ENCODE results near the gene POLK. TPM values are rescaled to one million over a fixed set of nuclear protein-coding genes. Genes with fewer than 3 reads are reported as not detected.

The POLK gene
- total and polyA plus RNA-seq, 11 donors: 5.2 to 28.8 (median 19.9) TPM

- intact Hi-C loops (cut with DNase I): loop anchor here in 8 of 10 donors (2.0 to 10.0 kb wide), 7 partner anchors 55 to 172 kb away; no protein-coding TSS in a partner anchor
- DNase-seq (peak in 1 of 5 donors; percentile 12), ATAC-seq (no peak)
- peaks cover 0 to 10% (median 4%) of the 10 kb centered on the region in 9 donors for H3K36me3 ChIP-seq
- H3K4me1 ChIP-seq: peaks cover 4 to 58% (median 38%) of the 10 kb centered on the region in 12 donors
- no peak for TF ChIP-seq POLR2A (IDR thresholded peaks at IDR 0.05)
- TF ChIP-seq, protein P1, sequence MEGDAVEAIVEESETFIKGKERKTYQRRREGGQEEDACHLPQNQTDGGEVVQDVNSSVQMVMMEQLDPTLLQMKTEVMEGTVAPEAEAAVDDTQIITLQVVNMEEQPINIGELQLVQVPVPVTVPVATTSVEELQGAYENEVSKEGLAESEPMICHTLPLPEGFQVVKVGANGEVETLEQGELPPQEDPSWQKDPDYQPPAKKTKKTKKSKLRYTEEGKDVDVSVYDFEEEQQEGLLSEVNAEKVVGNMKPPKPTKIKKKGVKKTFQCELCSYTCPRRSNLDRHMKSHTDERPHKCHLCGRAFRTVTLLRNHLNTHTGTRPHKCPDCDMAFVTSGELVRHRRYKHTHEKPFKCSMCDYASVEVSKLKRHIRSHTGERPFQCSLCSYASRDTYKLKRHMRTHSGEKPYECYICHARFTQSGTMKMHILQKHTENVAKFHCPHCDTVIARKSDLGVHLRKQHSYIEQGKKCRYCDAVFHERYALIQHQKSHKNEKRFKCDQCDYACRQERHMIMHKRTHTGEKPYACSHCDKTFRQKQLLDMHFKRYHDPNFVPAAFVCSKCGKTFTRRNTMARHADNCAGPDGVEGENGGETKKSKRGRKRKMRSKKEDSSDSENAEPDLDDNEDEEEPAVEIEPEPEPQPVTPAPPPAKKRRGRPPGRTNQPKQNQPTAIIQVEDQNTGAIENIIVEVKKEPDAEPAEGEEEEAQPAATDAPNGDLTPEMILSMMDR (IDR thresholded peaks at IDR 0.05): no peak
- no peaks in the 10 kb centered on the region for H3K9me3 ChIP-seq
- 0 to 3% (median 2%) methylated on average over 1 of the region's 1 CpG for WGBS, 4 donors
- peak overlapping the region in 6 of 12 donors; percentile 87 to 94 (median 90) for H3K27ac ChIP-seq
- peak overlapping the region; percentile 71 to 97 (median 84) for H3K4me3 ChIP-seq
- no peaks in the 10 kb centered on the region for H3K27me3 ChIP-seq
Measured at GRCh38 chr5:75509956-75510355, 1.7 kb upstream of the POLK start.

DNA sequence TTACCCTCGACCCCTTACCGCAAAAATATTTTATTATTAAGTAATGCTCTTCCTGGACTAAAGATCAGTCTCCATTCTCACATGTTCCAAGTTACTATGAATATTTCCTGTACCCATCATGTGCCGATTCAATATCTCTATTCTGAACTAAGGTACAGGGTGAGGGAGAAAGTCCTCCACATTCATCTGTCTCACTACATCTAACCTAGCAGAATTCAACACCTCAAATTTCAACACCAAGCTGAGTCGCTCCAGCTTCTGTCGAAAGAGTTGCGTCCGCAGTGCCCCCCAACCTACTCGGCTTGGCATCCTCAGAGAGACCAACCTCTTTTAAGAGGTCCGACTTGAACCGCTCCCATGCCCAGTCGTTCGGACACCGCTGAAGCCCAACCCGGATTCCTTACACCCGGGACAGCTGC, 1.3 kb upstream of the POLK start:
- peak overlapping the region; percentile 76 to 94 (median 92) for H3K27ac ChIP-seq
- intact Hi-C loops (cut with DNase I): loop anchor here in 8 of 10 donors (2.0 to 10.0 kb wide), 7 partner anchors 54 to 172 kb away; no protein-coding TSS in a partner anchor

DNA sequence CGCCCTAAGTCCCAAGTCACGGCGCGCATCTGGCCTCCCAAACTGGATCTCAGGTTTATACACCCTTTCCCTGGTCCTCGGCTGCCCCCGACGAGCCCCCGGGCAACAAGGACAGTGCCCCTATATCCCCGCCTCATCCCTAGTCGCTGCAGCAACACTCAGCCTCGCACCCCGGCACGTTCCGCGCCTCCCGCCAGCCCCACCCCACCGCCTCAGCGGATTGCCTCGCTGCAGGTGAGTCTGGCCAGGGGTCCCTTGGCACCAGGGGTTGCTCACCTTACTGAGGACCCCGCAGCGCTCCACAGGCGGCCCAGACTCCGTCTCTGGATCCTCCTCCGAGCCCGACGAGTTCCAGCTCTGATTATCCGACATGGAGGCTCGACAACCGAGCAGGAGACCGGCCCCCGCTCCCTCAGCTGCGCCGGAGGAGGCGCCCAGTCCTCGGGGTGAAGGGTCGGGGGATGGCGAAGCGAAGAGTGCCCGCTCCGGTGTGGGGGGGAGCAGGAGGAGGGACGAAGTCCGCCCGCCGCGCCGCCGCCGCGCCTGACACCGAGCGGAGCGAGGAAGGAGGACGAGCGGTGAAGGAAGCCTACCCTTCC, 756 bp upstream of the POLK start:
- no peaks in the 10 kb centered on the region for H3K36me3 ChIP-seq
- intact Hi-C loops (cut with DNase I): loop anchor here in 8 of 10 donors (2.0 to 10.0 kb wide), 7 partner anchors 54 to 172 kb away; no protein-coding TSS in a partner anchor
- H3K4me3 ChIP-seq: peak overlapping the region; percentile 71 to 97 (median 84)
- peaks cover 4 to 59% (median 38%) of the 10 kb centered on the region in 12 donors for H3K4me1 ChIP-seq
- peak; percentile 25 to 76 (median 51) for DNase-seq
- peak; percentile 11 to 65 (median 57) for ATAC-seq
- H3K27ac ChIP-seq: peak overlapping the region; percentile 76 to 94 (median 92)
- H3K27me3 ChIP-seq: no peaks in the 10 kb centered on the region
- 1% methylated on average over 48 to 54 of the region's 54 CpGs for WGBS, 4 donors
- H3K9me3 ChIP-seq: no peaks in the 10 kb centered on the region
- TF ChIP-seq, protein P1 (IDR thresholded peaks at IDR 0.05): no peak
- TF ChIP-seq POLR2A (IDR thresholded peaks at IDR 0.05): no peak

More for the DNA sequence above, 1.3 kb upstream of the POLK start:
- DNase-seq (no peak), ATAC-seq (peak in 3 of 4 donors; percentile 10 to 43 (median 14))
- H3K27me3 ChIP-seq: no peaks in the 10 kb centered on the region
- peak overlapping the region; percentile 71 to 97 (median 84) for H3K4me3 ChIP-seq
- H3K4me1 ChIP-seq: peaks cover 4 to 59% (median 38%) of the 10 kb centered on the region in 12 donors
- 0 to 1% (median 1%) methylated on average over 15 of the region's 15 CpGs for WGBS, 4 donors
- TF ChIP-seq POLR2A (IDR thresholded peaks at IDR 0.05): no peak
- TF ChIP-seq, protein P1 (IDR thresholded peaks at IDR 0.05): no peak
- H3K36me3 ChIP-seq: peaks cover 0 to 5% (median 0%) of the 10 kb centered on the region in 9 donors
- H3K9me3 ChIP-seq: no peaks in the 10 kb centered on the region

DNA sequence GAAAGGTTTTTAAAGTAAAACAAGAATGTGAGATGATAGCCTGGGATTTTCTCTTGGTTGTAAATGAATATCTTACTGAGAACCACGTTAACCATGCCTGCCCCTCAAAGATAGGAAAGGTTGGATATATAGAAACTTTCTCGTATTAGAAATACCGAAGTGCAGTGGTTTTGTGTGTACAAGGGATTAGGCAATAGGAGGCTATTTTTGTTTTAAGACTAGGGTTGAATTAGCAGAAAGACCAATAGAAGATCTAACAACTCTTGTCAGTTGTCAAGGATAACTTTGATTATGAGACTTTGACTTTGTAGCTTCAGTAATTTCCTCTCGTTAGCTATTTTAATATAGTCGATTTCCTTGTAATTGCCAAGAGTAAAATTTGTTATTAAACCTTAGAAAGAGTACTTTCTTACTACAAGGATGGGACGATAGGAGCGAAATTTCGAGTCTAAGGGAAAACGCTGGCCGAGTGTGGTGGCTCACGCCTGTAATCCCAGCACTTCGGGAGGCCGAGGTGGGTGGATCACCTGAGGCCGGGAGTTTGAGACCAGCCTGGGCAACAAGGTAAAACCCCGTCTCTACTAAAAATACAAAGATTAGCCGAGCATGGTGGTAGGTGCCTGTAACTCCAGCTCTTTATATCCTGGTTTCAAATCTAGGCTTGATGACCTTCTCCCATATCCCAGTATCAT, 838 bp downstream of the POLK start:
- no peaks in the 10 kb centered on the region for H3K27me3 ChIP-seq
- TF ChIP-seq, protein P1 (IDR thresholded peaks at IDR 0.05): no peak
- TF ChIP-seq POLR2A (IDR thresholded peaks at IDR 0.05): no peak
- no peaks in the 10 kb centered on the region for H3K9me3 ChIP-seq
- 74 to 78% (median 76%) methylated on average over 16 of the region's 16 CpGs for WGBS, 4 donors
- H3K27ac ChIP-seq: peak overlapping the region; percentile 59 to 94 (median 90)
- DNase-seq (no peak), ATAC-seq (no peak)
- H3K4me1 ChIP-seq: peaks cover 4 to 61% (median 40%) of the 10 kb centered on the region in 12 donors
- intact Hi-C loops (cut with DNase I): loop anchor here in 8 of 10 donors (5.0 to 10.0 kb wide), 5 partner anchors 52 to 170 kb away; no protein-coding TSS in a partner anchor
- H3K4me3 ChIP-seq: peak overlapping the region; percentile 48 to 97 (median 83)
- no peaks in the 10 kb centered on the region for H3K36me3 ChIP-seq

Data from heart left ventricle (tissue), 16 donors.